A204.1 (cell line): ENCODE results near the gene MDH2.
A peak's percentile ranks its signal among the peaks of the same experiment; 100 is the strongest.
"Not testable (repeated sequence)": the region's sequence is repeated elsewhere in the genome, so short reads cannot be mapped to it uniquely, and the experiment has no call there.

ENCODE experiments used
- FAIRE-seq: peaks from 2 replicates; lab custom pipeline; 2012; peaks lifted over from hg19 to GRCh38; lab: Jason Lieb, UNC

Gene MDH2, protein sequence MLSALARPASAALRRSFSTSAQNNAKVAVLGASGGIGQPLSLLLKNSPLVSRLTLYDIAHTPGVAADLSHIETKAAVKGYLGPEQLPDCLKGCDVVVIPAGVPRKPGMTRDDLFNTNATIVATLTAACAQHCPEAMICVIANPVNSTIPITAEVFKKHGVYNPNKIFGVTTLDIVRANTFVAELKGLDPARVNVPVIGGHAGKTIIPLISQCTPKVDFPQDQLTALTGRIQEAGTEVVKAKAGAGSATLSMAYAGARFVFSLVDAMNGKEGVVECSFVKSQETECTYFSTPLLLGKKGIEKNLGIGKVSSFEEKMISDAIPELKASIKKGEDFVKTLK

DNA sequence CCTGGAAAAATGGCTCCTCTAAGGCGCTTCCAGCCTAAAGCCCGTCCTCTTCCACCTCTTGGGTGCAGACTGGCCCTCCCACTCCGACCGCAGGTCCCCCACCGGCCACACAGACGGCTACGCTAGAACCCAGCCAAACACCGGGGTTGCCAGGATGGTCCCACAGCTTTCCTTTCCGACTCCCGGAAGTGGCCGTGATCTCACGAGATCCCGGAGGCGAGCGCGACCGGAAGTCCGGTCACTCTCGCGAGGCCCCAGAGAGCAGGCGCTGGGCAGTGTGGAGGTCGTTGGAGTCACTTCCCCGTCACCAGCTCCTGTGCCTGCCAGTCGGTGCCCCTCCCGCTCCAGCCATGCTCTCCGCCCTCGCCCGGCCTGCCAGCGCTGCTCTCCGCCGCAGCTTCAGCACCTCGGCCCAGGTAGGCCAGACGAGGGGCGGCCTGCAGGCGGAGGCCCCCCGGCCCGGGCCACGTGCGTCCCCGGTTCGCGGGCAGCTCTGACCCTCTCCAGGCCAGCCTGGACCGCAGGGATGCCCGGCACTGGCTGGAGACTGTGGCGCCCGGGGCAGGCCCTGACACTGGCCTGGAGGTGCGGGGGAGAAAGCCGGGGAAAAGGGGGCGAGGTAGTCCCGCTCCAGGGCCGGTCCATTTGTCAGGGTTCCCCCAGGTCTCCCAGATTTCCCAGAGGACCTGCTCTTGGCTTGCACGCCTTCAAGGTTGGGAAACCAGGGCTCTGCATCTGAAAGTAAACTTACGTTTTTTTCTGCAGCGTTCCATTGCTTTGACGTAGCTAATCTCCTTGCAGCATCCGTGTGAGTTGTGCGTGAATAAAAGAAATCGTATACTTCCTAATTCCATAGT lies at the start of gene MDH2, which contains the start of gene STYXL1:
TSS of gene MDH2 (plus strand) at position 296 of the 857 bp plus-strand sequence. CDS start at position 351, 55 bp downstream.
TSS of gene STYXL1 (minus strand) at position 190 of the 857 bp plus-strand sequence. CDS start 17,477 bp downstream, outside the sequence.
- FAIRE-seq = no peak

DNA sequence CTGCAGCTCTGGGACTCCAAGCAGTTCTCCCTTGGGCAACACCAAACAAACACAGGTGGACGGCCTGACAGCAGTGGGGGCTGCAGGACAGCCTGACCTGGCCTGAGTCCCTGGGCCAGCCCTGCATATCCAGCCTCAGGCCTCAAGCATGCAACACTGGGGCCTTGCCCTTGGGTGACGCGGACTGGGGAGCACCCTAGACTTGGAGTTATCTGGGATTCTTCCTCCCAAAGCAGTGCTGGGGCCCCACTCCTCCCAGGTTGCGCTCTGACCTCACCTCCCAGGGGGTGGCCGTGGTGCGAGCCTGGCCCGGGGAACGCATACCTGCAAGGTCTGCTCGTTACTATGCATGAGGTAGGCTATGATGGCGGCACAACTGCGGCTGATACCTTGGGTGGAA lies 47.3 kb upstream of the MDH2 start:
- FAIRE-seq = no peak

DNA sequence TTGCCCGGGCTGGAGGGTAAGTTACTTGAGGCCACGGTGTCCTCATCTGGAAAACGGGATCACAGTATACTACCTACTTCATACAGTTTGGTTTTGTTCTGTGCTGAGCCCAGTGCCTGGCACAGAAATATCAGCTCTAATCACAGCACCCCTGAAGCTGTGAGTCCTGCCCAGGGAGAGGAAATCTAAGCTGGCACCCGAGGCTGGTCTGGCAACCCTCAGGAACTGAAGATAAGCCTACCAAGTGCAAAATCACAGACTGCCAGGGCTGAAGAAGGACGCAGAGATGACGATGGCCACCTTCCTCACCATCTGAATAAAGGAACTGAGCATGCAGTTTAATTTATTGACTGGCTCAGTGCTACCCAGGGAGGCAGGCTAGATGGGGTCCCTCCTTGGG lies 45.8 kb upstream of the MDH2 start:
- no peak for FAIRE-seq

DNA sequence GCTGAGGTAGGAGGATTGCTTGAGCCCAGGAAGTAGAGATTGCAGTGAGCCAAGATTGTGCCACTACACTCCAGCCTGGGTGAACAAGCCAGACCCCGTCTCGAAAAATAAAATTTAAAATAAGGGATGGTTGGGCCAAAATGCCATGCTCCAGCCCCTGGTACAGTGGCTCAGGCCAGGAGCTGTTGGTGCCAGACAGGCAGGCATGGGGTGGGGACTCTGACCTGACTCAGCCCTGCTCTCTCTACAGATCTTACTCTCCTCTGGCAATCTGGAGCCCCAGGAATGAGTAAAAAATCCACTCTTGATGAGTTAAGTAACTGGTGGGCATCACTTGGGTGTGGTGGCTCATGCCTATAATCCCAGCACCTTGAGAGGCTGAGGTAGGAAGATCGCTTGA lies 45.1 kb upstream of the MDH2 start:
- FAIRE-seq = no peak

DNA sequence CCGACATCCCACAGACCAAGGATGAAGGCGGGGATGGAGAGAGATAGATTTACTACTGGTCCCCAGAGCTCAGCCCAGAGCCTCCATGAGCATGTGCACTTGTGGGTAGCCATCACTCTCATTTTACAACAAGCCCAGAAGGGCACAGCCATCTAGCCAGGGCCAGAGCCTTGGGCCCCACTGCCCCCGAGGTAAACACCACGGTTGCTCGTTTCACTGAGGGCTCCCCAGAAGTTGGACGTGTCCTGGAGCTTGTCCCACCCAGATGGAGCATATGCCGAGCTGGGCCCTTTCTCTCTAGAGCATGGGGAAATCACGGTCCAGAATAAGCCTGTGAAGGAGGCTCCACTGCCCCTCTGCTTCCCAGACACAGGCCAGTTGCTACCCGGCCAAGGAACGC lies 44.6 kb upstream of the MDH2 start:
- no peak for FAIRE-seq

DNA sequence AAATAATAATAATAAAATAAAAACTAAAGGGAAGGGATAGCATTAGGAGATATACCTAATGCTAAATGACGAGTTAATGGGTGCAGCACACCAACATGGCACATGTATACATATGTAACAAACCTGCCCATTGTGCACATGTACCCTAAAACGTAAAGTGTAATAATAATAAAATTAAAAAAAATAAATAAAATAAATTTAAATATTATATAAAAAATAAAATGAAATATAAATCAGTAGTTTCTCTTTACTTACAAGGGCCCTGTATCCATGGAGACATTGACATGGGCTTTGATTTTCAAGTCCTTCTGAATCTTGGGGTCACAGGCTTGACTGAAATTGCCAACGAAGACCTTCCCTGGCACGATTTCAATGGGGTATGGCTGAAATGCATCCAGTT lies 42.9 kb upstream of the MDH2 start:
- FAIRE-seq = not testable (repeated sequence)

DNA sequence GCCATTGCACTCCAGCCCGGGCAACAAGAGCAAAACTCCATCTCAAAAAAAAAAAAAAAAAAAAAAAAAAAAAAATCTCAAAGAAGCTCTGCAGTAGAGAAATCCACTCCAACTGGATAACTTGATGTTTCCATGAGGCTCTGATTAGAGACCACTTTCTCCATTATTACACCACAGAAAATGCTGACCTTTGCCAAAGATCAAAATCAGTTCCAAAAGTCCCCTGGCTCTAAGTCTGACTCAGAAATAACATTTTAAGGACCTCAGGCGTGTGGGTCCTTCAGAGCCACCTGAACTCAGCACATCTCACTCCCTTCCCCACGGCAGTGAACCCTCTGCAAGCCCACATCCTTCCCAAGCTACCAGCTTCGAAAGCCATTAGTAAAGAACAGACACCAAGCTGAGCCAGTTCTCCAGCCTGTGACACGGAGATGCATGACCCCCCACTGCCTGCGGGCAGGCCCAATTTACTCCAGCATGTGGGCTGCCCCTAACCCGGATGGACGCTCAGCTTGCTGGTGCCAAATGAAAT lies 39.7 kb upstream of the MDH2 start:
- no peak for FAIRE-seq

DNA sequence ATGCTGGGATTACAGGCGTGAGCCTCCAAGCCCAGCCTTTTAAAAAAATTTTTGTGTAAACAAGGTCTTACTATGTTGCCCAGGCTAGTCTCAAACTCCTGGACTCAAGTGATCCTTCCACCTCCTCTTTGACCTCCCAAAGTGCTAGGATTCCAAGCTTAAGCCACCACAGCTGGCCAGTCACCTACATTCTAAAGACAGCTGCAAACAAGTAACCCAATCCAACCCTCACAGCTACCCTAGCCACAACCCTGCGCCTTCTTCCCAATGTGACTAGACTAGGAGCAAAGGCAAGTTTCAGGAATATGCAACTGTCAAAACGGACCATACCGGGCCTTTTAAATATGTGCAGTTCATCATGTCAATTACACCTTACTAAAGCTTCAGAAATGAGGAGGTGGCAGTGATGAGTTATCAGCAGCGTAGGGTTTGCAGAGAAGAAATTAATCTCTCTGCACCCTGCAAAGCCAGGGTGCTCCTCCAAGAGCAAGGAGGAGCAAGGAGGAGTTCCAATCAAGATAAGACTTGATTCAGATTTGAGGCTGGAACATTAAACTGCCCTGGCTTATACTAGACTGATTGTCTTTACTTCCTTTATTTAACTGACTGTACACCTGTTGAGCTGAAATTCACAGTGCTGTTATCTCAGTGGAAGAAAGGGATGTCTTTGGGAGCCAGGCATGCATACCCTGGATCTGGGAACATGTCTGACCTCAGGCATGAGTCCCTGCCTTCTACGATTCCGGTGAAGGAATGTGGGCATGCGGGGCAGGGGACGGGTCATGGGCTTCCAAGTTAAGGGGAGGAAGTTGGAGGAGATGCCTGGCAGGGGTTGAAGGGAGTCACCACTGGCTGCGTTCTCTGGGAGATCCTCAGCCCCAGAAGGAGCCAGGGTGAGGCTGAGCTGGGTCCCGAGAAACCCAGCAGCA lies 38.0 kb upstream of the MDH2 start:
- FAIRE-seq = no peak

DNA sequence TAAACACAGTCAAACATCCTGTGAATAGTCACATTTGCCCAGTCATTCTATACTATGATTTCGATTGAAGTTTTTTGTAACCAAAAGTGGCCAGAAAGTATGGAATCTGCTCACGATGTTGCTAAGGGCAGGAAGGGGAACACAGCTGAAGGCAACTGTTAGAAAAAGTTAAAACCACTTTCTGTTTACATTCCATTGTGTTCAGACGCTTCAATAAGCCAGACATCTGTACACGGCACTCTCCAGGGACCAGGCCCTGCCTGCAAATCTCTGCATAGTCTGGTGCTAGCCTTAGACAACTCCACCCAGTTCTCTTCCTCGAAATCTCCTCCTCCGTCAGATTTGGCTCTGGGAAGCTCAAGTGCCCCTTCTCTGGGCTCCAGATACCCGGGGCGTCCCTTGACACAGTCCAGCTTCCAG lies 36.5 kb upstream of the MDH2 start:
- no peak for FAIRE-seq

DNA sequence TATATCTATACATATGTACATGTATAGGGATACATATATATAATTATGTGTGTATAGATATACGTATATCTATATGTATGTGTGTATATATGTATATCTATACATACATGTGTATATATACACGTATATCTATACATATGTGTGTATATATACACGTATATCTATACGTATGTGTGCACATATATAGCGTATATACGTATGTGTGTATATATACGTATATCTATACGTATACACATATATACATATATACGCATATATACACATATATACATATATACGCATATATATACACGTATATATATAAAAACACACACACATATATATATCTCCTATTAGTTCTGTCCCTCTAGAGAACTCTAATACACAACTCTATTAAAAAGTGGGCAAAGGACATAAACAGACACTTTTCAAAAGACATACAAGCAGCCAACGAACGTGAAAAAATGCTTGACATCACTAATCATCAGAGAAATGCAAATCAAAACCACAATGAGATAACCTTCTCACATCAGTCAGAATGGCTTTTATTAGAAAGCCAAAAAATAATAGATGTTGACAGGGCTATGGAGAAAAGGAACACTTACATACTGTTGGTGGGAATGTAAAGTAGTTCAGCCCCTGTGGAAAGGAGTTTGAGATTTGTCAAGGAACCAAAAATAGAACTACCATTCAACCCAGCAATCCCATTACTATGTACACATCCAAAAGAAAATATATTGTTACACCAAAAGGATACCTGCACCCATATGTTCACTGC lies 31.5 kb upstream of the MDH2 start:
- peak; percentile 23 for FAIRE-seq

DNA sequence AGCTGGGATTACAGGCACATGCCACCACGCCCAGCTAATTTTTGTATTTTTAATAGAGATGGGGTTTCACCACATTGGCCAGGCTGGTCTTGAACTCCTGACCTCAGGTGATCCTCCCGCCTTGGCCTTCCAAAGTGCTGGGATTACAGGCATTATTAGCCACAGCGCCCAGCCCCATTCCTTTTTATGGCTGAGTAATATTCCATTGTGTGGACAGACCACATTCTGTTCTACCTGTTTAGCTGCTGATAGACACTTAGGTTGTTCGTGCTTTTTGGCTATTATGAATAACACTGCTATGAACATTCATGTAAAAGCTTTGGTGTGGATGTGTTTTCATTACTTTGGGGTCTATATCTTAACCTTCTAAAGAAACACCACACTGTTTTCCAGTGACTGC lies 29.4 kb upstream of the MDH2 start:
- FAIRE-seq = not testable (repeated sequence)

DNA sequence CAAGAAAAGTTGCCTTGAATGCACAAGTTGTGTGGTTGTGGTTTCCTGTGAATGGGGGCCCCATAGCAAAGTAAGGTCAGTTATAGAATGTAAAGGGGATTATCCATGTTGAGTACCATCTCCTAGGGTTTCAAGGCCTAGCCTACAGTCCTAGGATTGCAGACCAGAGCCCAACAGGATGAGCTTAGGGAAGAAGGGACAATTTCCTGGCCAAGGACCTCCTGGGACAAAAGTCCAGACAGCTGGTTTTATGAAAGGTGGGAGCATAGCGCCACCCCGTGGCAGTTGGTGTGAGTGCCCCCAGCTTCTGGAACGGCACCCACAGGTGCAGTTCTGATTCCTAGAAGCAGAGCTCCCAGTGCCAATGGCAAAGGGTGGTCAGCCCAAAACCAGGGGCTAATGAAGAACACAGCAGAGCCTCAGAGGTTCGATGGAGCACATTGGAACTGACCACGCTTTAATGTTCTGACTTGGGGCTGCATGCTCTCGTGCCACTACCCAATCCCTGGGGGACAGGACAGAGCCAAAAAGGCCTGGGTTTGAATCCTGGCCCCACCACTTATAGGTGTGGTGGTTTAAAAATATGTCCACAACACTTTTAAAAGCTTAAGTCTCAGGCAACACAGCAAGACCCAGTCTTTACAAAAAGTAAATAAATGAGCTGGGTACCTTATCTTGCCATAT lies 27.7 kb upstream of the MDH2 start:
- FAIRE-seq = no peak

DNA sequence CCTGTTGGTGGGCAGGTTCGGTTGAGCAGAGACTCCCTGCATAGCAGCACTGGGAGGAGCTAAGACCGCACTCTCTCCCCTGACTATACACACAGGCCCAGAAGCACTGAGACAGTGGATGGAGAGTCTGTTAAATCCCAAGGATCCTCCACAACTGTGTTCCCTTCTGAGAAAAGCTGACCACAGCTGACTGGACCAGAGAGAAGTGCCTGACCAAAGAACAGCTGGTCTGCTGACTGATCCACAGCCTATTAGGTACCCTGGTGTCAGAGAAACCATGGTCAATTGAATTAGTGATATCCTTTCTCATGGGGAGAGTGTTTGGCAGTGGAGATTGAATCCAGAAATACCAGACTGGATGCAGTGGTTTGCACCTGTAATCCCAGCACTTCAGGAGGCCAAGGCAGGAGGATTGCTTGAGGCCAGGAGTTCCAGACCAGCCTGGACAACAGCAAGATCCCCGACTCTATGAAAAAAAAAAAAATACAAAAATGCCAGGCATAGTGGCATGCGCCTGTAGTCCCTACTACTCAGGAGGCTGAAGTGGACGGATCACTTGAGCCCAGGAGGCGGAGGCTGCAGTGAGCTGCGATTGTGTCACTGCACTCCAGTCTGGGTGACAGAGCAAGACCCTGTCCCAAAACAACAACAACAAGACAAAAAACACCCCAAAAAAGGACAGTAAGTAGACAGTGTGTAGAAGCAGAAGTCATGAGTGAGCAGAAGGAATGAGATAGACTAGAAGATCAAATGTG lies 25.7 kb upstream of the MDH2 start:
- no peak for FAIRE-seq

DNA sequence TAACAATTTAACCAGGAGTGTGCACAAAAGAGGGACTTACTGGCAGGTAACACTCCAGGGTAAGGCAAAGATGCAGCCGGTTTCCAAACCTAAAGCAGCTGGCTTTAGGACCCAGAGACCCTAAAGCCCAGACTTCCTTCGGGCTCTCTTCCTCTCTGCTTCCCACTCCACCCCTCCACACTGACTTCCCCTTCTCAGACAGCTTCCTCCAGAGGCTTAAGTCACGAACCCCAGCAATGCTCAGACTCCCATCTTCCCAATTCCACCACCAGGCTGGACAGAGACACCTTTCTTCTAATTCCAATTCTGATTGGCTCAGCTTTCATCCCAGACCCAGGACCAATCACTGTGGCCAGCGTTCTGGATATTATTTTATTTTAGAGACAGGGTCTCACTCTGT lies 24.9 kb upstream of the MDH2 start:
- no peak for FAIRE-seq

DNA sequence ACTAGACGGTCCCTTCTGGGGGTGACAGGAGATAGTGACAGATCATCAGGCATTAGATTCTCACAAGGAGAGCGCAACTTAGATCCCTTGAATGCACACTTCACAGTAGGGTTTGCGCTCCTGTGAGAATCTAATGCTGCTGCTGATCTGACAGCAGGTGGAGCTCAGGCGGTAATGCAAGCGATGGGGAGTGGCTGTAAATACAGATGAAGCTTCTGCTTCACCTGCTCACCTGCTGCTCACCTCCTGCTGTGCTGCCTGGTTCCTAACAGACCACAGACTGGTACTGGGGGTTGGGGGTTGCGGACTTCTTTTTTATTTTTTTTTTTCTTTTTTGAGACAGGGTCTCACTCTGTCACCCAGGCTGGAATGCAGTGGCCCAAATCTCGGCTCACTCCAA lies 18.2 kb upstream of the MDH2 start:
- FAIRE-seq = not testable (repeated sequence)

DNA sequence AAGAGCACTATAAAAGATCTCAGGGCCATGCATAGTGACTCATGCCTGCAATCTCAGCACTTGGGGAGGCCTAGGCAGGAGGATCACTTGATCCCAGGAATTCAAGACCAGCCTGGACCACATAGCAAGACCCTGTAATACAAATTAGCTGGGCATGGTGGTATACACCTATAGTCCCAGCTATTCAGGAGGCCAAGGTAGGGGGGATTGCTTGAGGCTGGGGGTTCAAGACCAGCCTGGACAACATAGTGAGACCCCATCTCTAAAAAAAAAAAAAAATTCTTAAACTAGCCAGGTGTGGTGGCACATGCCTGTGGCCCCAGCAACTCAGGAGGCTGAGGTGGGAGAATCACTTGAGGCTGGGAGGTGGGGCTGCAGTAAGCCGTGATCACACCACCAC lies 15.9 kb upstream of the MDH2 start:
- no peak for FAIRE-seq

DNA sequence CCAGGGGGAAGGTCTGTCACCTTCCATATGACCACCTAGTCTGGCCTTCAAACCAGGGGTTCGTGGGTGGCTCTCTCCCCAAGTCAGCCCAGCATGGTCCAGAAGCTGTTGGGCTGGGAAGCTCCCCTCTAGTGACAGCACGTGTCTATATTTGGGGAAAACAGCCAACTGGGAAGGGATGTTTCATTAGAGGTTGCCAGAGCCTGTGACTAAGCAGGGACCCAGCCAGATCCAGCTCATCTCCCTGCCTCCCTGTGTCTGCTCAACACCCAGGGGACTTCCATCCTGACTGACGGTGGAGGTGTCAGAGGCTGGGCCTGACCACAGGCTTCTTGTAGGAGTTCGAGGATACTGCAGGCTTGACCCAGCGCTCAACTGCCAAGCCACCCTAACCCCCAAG lies 10.6 kb upstream of the MDH2 start:
- no peak for FAIRE-seq

DNA sequence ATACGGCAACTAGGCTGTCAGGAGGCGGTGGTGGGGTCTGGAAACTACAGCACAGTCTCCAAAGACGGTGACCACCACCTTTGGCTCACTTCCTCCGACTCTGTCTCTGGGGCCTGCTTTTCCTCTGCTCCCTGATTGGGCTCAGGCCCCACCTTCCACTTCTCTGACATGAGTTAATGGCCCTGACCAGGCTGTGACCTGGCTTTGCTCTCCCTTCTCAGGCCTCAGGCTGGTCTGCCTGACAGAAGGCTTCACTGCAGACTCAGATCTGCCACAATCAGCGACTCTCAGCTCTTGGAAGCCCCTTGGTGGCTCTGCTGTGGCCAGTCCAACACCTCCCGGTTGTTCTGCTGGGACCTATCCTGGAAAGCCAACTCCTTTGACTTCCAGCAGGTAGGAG lies 7.8 kb upstream of the MDH2 start:
- no peak for FAIRE-seq

DNA sequence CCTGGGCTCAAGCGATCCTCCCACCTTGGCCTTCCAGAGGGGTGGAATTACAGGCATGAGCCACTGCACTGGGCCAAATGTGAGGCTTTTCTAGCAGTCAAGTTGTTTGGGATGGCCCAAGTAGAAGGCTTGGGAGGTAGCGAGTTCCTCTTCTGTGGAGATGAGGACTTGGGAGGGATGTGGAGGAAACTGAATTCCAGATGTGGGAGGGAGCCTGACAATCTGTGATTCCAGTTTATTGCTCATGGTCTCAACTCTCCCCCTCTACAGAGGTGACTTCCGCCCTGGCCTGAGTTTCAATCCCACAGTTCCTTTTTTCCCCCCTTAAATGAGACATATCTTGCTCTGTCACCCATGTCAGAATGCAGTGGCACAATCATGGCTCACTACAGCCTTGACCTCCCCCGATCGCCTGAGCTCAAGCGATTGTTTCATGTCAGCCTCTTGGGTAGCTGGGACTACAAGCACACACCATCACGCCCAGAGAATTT lies 3.5 kb upstream of the MDH2 start:
- FAIRE-seq = no peak

DNA sequence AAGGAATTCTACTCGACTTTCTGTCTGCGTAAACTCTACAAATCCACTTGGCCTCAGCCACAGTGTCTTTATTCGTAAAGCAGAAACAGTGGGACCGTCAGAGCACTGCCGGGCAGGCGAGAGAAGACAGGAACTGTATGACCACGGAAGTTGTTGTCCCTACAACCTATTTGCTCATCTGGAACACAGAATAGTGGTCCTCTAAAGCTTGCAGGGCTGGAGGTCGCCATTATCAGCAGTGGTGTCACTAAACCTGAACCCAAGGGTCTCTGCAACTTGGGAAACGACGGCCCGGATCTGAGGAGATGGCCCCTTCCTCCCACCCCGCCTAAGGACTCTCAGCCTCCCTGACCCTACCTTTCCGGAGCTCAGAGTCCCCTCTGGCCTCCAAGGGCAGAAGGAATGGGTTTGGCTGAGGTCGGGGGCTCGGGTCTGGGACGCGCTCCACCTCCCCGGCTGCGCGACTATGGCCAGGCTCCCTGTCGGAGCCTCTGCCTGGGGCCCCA lies 548 bp upstream of the MDH2 start:
- no peak for FAIRE-seq
